Neural progenitor cell (in vitro differentiated cells): ENCODE measurements around the gene ACTBL2. TPM values are rescaled to one million over a fixed set of nuclear protein-coding genes. Genes with fewer than 3 reads are reported as not detected.
A peak's percentile ranks its signal among the peaks of the same experiment; 100 is the strongest.

Experiments
- DNase-seq: peaks from one replicate; pipeline ENCODE4 v3.0.0-alpha.2; 2016; ENCODE audit warnings: low spot score
- H2AFZ ChIP-seq: fragments of 200-600 bp; sonication (generic); replicated peaks from 2 replicates; pipeline ENCODE4 v1.6.1; 2016; ENCODE audit warnings: antibody characterized with exemption
- H3F3A ChIP-seq: fragments of 200-600 bp; sonication (generic); 2 replicates; pipeline ENCODE4 v1.6.1; 2016; ENCODE audit warnings: antibody characterized with exemption, low read depth
- H3K27ac ChIP-seq: fragments of 200-600 bp; sonication (generic); 2 replicates; pipeline ENCODE4 v1.5.1; 2016; ENCODE audit warnings: mild to moderate bottlenecking
- H3K27me3 ChIP-seq: fragments of 200-600 bp; sonication (generic); 2 replicates; pipeline ENCODE4 v1.6.1; 2016; ENCODE audit warnings: mild to moderate bottlenecking, moderate library complexity
- H3K36me3 ChIP-seq: fragments of 200-600 bp; sonication (generic); 2 replicates; pipeline ENCODE4 v1.5.1; 2016
- H3K4me1 ChIP-seq: fragments of 200-600 bp; sonication (generic); 2 replicates; pipeline ENCODE4 v1.6.1; 2016; ENCODE audit warnings: mixed run types
- H3K4me2 ChIP-seq: fragments of 200-600 bp; sonication (generic); 2 replicates; pipeline ENCODE4 v1.6.1; 2016
- H3K4me3 ChIP-seq: fragments of 200-600 bp; sonication (generic); 2 replicates; pipeline ENCODE4 v1.5.1; 2016
- H3K79me2 ChIP-seq: fragments of 200-600 bp; sonication (generic); 2 replicates; pipeline ENCODE4 v1.6.1; 2016; ENCODE audit warnings: low read depth
- H3K9ac ChIP-seq: fragments of 200-600 bp; sonication (generic); 2 replicates; pipeline ENCODE4 v1.6.1; 2016
- H3K9me3 ChIP-seq: fragments of 200-600 bp; sonication (generic); 2 replicates; pipeline ENCODE4 v1.5.1; 2016; ENCODE audit warnings: low read depth
- H4K20me1 ChIP-seq: fragments of 200-600 bp; sonication (generic); 2 replicates; pipeline ENCODE4 v1.6.1; 2016; ENCODE audit warnings: low read depth
- H3K27ac Mint-ChIP-seq: 3 replicates; pipeline ENCODE4 v1.8.0; 2021; ENCODE audit warnings: mixed read lengths
- H3K27me3 Mint-ChIP-seq: 2 replicates; pipeline ENCODE4 v1.8.0; 2022; ENCODE audit warnings: low read depth, mild to moderate bottlenecking, inconsistent platforms, moderate library complexity, mixed read lengths; ENCODE audit not compliant: insufficient read depth
- H3K36me3 Mint-ChIP-seq: 3 replicates; pipeline ENCODE4 v1.8.0; 2021; ENCODE audit warnings: mixed read lengths
- H3K4me1 Mint-ChIP-seq: 3 replicates; pipeline ENCODE4 v1.8.0; 2021; ENCODE audit warnings: mixed read lengths
- H3K4me3 Mint-ChIP-seq: 3 replicates; pipeline ENCODE4 v1.8.0; 2021; ENCODE audit warnings: mild to moderate bottlenecking, moderate library complexity, mixed read lengths
- H3K9me3 Mint-ChIP-seq: 3 replicates; pipeline ENCODE4 v1.8.0; 2020; ENCODE audit warnings: mixed read lengths
- EZH2 ChIP-seq: fragments of 200-600 bp; sonication (generic); IDR thresholded peaks from 2 replicates; pipeline ENCODE4 v1.6.1; 2017; ENCODE audit warnings: antibody characterized with exemption, mild to moderate bottlenecking, moderate library complexity
- EZH2phosphoT487 ChIP-seq: fragments of 200-600 bp; sonication (generic); IDR thresholded peaks from 2 replicates; pipeline ENCODE4 v1.6.1; 2017; ENCODE audit warnings: antibody characterized with exemption
- total RNA-seq: library from RNA; depleted of rRNA; stranded (reverse); fragments of >200 nt; gene quantifications from 2 replicates; pipeline ENCODE4 v1.2.3, GENCODE V29; 2015; ENCODE audit warnings: low replicate concordance
- TF ChIP-seq, protein P1 (sequence below): fragments of 200-600 bp; sonication (generic); IDR thresholded peaks from 2 replicates; pipeline ENCODE4 v1.5.1; 2017; ENCODE audit warnings: antibody characterized with exemption, mild to moderate bottlenecking

ACTBL2 gene
- total RNA-seq, 1 donor from 2014 or later: not detected

DNA sequence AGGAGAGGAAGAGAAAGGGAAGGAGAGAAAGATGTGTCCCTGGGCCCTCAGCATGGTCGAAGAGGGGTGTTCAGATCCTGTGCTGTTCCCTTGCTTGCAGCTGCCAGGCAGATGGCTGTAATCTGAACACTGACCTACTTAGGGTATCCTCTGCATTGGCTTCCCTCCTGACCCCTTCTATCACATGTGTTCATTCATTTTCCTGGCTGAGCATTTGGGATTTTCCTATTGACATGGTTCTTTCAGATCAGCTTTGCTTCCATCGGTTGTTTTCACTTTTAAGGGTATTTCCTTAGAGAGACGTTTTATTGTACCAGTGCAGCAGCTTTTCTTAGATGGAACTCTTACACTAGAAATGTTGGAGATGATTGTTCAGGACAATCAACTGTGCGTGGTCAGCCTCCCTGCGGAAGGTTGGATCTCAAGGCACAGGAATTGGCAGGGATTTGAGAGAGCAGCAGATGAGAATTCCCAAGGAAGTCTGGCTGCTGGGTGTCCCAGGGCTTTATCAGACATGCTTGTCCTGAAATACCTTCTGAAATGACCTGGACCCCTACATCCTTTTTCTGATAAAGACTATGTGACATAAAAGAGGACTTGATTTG is 26.0 kb downstream of the ACTBL2 start:
- no peaks in the 10 kb centered on the region for H3F3A ChIP-seq
- Mint-ChIP-seq H3K9me3 (no peaks in the 10 kb centered on the region), H3K27me3 (peaks cover 2% of the 10 kb centered on the region), H3K4me1 (peaks cover 6% of the 10 kb centered on the region), H3K4me3 (no peak overlapping the region), H3K36me3 (no peaks in the 10 kb centered on the region), H3K27ac (no peak overlapping the region)
- H3K4me3 ChIP-seq: no peak overlapping the region
- no peak overlapping the region for H3K4me2 ChIP-seq
- DNase-seq: no peak
- no peaks in the 10 kb centered on the region for H3K9me3 ChIP-seq
- H3K27me3 ChIP-seq: no peaks in the 10 kb centered on the region
- TF ChIP-seq EZH2phosphoT487 (no peak), EZH2 (no peak)
- TF ChIP-seq, protein P1, sequence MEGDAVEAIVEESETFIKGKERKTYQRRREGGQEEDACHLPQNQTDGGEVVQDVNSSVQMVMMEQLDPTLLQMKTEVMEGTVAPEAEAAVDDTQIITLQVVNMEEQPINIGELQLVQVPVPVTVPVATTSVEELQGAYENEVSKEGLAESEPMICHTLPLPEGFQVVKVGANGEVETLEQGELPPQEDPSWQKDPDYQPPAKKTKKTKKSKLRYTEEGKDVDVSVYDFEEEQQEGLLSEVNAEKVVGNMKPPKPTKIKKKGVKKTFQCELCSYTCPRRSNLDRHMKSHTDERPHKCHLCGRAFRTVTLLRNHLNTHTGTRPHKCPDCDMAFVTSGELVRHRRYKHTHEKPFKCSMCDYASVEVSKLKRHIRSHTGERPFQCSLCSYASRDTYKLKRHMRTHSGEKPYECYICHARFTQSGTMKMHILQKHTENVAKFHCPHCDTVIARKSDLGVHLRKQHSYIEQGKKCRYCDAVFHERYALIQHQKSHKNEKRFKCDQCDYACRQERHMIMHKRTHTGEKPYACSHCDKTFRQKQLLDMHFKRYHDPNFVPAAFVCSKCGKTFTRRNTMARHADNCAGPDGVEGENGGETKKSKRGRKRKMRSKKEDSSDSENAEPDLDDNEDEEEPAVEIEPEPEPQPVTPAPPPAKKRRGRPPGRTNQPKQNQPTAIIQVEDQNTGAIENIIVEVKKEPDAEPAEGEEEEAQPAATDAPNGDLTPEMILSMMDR: no peak
- no peak overlapping the region for H3K27ac ChIP-seq
- no peaks in the 10 kb centered on the region for H3K79me2 ChIP-seq
- no peaks in the 10 kb centered on the region for H4K20me1 ChIP-seq
- no peak overlapping the region for H2AFZ ChIP-seq
- no peaks in the 10 kb centered on the region for H3K36me3 ChIP-seq
- no peaks in the 10 kb centered on the region for H3K4me1 ChIP-seq
- no peak overlapping the region for H3K9ac ChIP-seq

DNA sequence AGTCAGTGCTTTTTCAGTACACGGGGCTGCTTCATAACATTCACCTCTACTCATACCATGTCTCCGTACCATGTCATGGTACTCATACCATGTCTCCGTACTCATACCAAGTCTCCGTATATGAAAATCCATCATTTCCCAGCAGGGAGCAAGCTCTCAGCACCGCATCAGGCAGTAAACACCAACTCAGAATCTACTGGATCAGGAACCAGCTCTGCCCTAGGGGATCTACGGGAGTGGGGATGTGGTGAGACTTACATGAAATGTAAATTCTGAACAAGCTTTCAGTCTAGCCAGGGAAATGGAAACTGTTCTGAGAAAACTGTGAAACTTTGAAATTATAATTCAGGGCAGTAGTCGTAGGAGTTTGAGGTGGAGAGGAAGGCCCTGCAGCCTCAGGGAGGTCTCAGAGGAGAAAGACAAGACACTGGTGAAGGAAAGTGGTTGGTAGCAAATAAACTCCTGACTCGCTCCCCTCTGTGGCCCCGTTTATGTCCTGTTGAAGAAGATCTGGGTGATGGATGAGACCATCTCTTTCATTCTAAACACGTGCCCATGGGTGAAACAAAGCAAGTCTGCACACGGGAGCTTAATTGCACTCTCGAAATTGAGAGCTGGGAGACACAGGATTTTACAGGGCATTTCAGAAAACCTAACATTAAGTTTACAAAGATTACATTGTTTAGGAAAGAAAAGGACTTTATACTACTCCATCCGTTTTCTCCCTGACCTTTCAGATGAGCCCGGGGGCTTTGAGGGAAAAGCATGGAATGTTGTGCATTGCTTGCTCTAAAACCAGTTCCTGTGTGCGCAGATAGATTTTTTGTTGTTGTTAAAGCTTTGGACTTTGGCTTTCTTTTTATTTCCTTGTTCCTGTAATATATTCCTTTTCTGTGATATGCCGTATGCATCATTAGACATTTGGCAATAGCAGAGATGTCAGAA is 26.8 kb downstream of the ACTBL2 start:
- Histone ChIP-seq H3K36me3 (no peaks in the 10 kb centered on the region), H3K9ac (no peak overlapping the region), H3K4me3 (no peak overlapping the region), H3K27ac (no peak overlapping the region), H3K27me3 (no peaks in the 10 kb centered on the region), H3K4me2 (no peak overlapping the region), H3F3A (no peaks in the 10 kb centered on the region), H3K9me3 (no peaks in the 10 kb centered on the region), H3K79me2 (no peaks in the 10 kb centered on the region), H2AFZ (peak overlapping the region; percentile 0), H3K4me1 (no peaks in the 10 kb centered on the region), H4K20me1 (no peaks in the 10 kb centered on the region)
- Mint-ChIP-seq H3K27me3 (peaks cover 2% of the 10 kb centered on the region), H3K27ac (peak overlapping the region; percentile 11), H3K4me3 (no peak overlapping the region), H3K4me1 (peaks cover 9% of the 10 kb centered on the region), H3K9me3 (no peaks in the 10 kb centered on the region), H3K36me3 (no peaks in the 10 kb centered on the region)
- no peak for DNase-seq
- no peak for TF ChIP-seq EZH2phosphoT487

DNA sequence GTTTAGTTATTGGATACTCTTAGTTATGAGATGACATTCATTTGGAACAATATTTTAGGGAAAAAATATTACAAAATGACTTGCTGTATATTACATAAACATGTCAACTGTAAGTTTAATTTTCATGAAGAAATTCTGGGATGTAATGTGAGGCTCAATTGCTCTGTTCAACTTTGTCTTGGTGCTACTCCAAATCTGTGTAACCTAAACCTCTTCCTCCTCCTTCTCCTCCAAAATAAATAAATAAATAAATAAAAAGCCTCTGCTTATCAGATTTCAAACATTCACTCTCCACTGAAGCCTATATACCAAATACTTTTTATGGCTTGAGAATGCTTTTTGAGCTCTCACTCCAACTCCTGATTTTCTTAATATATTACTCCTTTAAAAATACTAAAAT is 27.7 kb downstream of the ACTBL2 start:
- no peak for DNase-seq
- H3K36me3 Mint-ChIP-seq: no peaks in the 10 kb centered on the region
- no peak overlapping the region for H3K9ac ChIP-seq
- no peaks in the 10 kb centered on the region for H3K9me3 ChIP-seq
- H3K36me3 ChIP-seq: no peaks in the 10 kb centered on the region
- H3K79me2 ChIP-seq: no peaks in the 10 kb centered on the region
- no peaks in the 10 kb centered on the region for H3F3A ChIP-seq
- no peak overlapping the region for H3K4me2 ChIP-seq
- H3K27me3 Mint-ChIP-seq: peaks cover 2% of the 10 kb centered on the region
- no peak overlapping the region for H3K27ac Mint-ChIP-seq
- no peak overlapping the region for H3K4me3 Mint-ChIP-seq
- H3K27me3 ChIP-seq: no peaks in the 10 kb centered on the region
- H3K27ac ChIP-seq: no peak overlapping the region
- TF ChIP-seq, protein P1: no peak
- TF ChIP-seq EZH2 (no peak), EZH2phosphoT487 (no peak)
- no peaks in the 10 kb centered on the region for H4K20me1 ChIP-seq
- no peaks in the 10 kb centered on the region for H3K4me1 ChIP-seq
- peaks cover 11% of the 10 kb centered on the region for H3K4me1 Mint-ChIP-seq
- H2AFZ ChIP-seq: no peak overlapping the region
- no peak overlapping the region for H3K4me3 ChIP-seq
- H3K9me3 Mint-ChIP-seq: no peaks in the 10 kb centered on the region
